GM21717 (cell line): ENCODE results near the gene SPRY4.
"Not testable (repeated sequence)": the region's sequence is repeated elsewhere in the genome, so short reads cannot be mapped to it uniquely, and the experiment has no call there.

Source experiments
- ATAC-seq: cut with Tn5 transposase; IDR thresholded peaks from one replicate; pipeline ENCODE4 v1.9.1; 2021; ENCODE audit warnings: mild to moderate bottlenecking, moderate library complexity; ENCODE audit not compliant: unreplicated experiment

SPRY4 gene

GRCh38 chr5:142324871-142325724 is at the start of gene SPRY4:
TSS of gene SPRY4 (minus strand) at chr5:142325021. CDS start at chr5:142315108, 9,913 bp downstream.
- ATAC-seq, result peak; percentile 77

GRCh38 chr5:142368529-142368928 is 43.7 kb upstream of the SPRY4 start:
- no peak for ATAC-seq

- ATAC-seq, result no peak
Observed at GRCh38 chr5:142366007-142366406, 41.2 kb upstream of the SPRY4 start.

- no peak for ATAC-seq
Observed at GRCh38 chr5:142364251-142365145, 39.7 kb upstream of the SPRY4 start.

GRCh38 chr5:142363619-142363963 is 38.8 kb upstream of the SPRY4 start:
- ATAC-seq, result no peak

- ATAC-seq, result not testable (repeated sequence)
Observed at GRCh38 chr5:142362193-142362592, 37.4 kb upstream of the SPRY4 start.

GRCh38 chr5:142360607-142361120 is 35.8 kb upstream of the SPRY4 start:
- ATAC-seq, result no peak

- no peak for ATAC-seq
Observed at GRCh38 chr5:142360051-142360498, 35.3 kb upstream of the SPRY4 start.

GRCh38 chr5:142358648-142359047 is 33.8 kb upstream of the SPRY4 start:
- no peak for ATAC-seq

- ATAC-seq, result no peak
Observed at GRCh38 chr5:142358121-142358520, 33.3 kb upstream of the SPRY4 start.

- ATAC-seq, result no peak
Observed at GRCh38 chr5:142357469-142358090, 32.8 kb upstream of the SPRY4 start.

GRCh38 chr5:142356716-142357468 is 32.1 kb upstream of the SPRY4 start:
- ATAC-seq, result peak; percentile 96

GRCh38 chr5:142356349-142356715 is 31.5 kb upstream of the SPRY4 start:
- ATAC-seq, result no peak

GRCh38 chr5:142353071-142353472 is 28.3 kb upstream of the SPRY4 start:
- ATAC-seq, result no peak

GRCh38 chr5:142350021-142350420 is 25.2 kb upstream of the SPRY4 start:
- ATAC-seq, result no peak

GRCh38 chr5:142346706-142347105 is 21.9 kb upstream of the SPRY4 start:
- no peak for ATAC-seq

- ATAC-seq, result not testable (repeated sequence)
Observed at GRCh38 chr5:142344915-142345314, 20.1 kb upstream of the SPRY4 start.

- ATAC-seq, result no peak
Observed at GRCh38 chr5:142343531-142343930, 18.7 kb upstream of the SPRY4 start.

- ATAC-seq, result no peak
Observed at GRCh38 chr5:142342128-142342981, 17.5 kb upstream of the SPRY4 start.
